Activated CD4-positive, alpha-beta T cell treated with anti-CD3 and anti-CD28 coated beads, Interleukin-2, amount 50 U/mL, for 16 hours (primary cell): ENCODE results near the gene WDR1.

ENCODE experiments used
- DNase-seq: peaks from one replicate; pipeline ENCODE4 v3.0.0-alpha.2; 2020

Gene WDR1

GRCh38 chr4:10034612-10035104, 81.9 kb downstream of the WDR1 start:
- no peak for DNase-seq

- DNase-seq, result no peak
These were observed 82.5 kb downstream of the WDR1 start for GRCh38 chr4:10034136-10034535.

GRCh38 chr4:10033191-10033881, 83.3 kb downstream of the WDR1 start:
- DNase-seq, result no peak

GRCh38 chr4:10032625-10033024, 84.0 kb downstream of the WDR1 start:
- DNase-seq, result no peak

GRCh38 chr4:10031668-10032590, 84.7 kb downstream of the WDR1 start:
- DNase-seq, result no peak

GRCh38 chr4:10030972-10031667, 85.5 kb downstream of the WDR1 start:
- DNase-seq, result no peak

GRCh38 chr4:10029403-10029802, 87.2 kb downstream of the WDR1 start:
- DNase-seq, result no peak

GRCh38 chr4:10028910-10029309, 87.7 kb downstream of the WDR1 start:
- DNase-seq, result no peak

GRCh38 chr4:10026485-10026884, 90.1 kb downstream of the WDR1 start:
- DNase-seq, result no peak

- no peak for DNase-seq
These were observed 91.3 kb downstream of the WDR1 start for GRCh38 chr4:10025230-10025806.
